H9 (cell line): ENCODE data around the gene TRAK1. TPM values are rescaled to one million over a fixed set of nuclear protein-coding genes. Genes with fewer than 3 reads are reported as not detected.

Experiments used
- DNase-seq: peaks from one replicate; pipeline ENCODE4 v3.0.0-alpha.2; 2017
- H2AFZ ChIP-seq: one replicate; pipeline ENCODE4 v1.6.1; 2013; ENCODE audit warnings: mild to moderate bottlenecking, low read length, control low read depth, moderate library complexity
- H2AK5ac ChIP-seq: 2 replicates; pipeline ENCODE4 v1.6.1; 2013; ENCODE audit warnings: low read length, control low read depth, mixed read lengths; ENCODE audit not compliant: insufficient read length
- H2BK120ac ChIP-seq: one replicate; pipeline ENCODE4 v1.6.1; 2013; ENCODE audit warnings: low read depth, mild to moderate bottlenecking, low read length, control low read depth, inconsistent platforms; ENCODE audit not compliant: poor library complexity, severe bottlenecking
- H2BK12ac ChIP-seq: 2 replicates; pipeline ENCODE4 v1.6.1; 2013; ENCODE audit warnings: low read length, control low read depth, mixed read lengths, low read depth; ENCODE audit not compliant: insufficient read length
- H2BK15ac ChIP-seq: 2 replicates; pipeline ENCODE4 v1.6.1; 2013; ENCODE audit warnings: low read depth, low read length, control low read depth
- H2BK20ac ChIP-seq: one replicate; pipeline ENCODE4 v1.6.1; 2013; ENCODE audit warnings: low read depth, mild to moderate bottlenecking, low read length, control low read depth, inconsistent platforms; ENCODE audit not compliant: poor library complexity, severe bottlenecking
- H2BK5ac ChIP-seq: 2 replicates; pipeline ENCODE4 v1.6.1; 2013; ENCODE audit warnings: low read length, control low read depth, mixed read lengths; ENCODE audit not compliant: insufficient read length
- H3K14ac ChIP-seq: 2 replicates; pipeline ENCODE4 v1.6.1; 2013; ENCODE audit warnings: low read length, control low read depth; ENCODE audit not compliant: insufficient read depth
- H3K18ac ChIP-seq: 2 replicates; pipeline ENCODE4 v1.6.1; 2013; ENCODE audit warnings: low read depth, mild to moderate bottlenecking, mixed read lengths, low read length, control low read depth; ENCODE audit not compliant: insufficient read length
- H3K23ac ChIP-seq: 2 replicates; pipeline ENCODE4 v1.6.1; 2013; ENCODE audit warnings: low read length, control low read depth, mixed read lengths, low read depth; ENCODE audit not compliant: insufficient read length
- H3K23me2 ChIP-seq: 2 replicates; pipeline ENCODE4 v1.6.1; 2013; ENCODE audit warnings: low read depth, mild to moderate bottlenecking, mixed read lengths, low read length, control low read depth; ENCODE audit not compliant: insufficient read length, poor library complexity, severe bottlenecking
- H3K27ac ChIP-seq: 2 replicates; pipeline ENCODE4 v1.5.1; 2013; ENCODE audit warnings: low read length, control low read depth, mixed read lengths, low read depth; ENCODE audit not compliant: insufficient read length
- H3K27me3 ChIP-seq: 2 replicates; pipeline ENCODE4 v1.6.1; 2013; ENCODE audit warnings: low read length, control low read depth, inconsistent platforms; ENCODE audit not compliant: insufficient read depth
- H3K4ac ChIP-seq: 2 replicates; pipeline ENCODE4 v1.6.1; 2013; ENCODE audit warnings: low read depth, mild to moderate bottlenecking, control low read depth, inconsistent platforms, low read length, moderate library complexity
- H3K4me1 ChIP-seq: 2 replicates; pipeline ENCODE4 v1.6.1; 2013; ENCODE audit warnings: low read length, control low read depth, inconsistent platforms; ENCODE audit not compliant: insufficient read depth
- H3K4me2 ChIP-seq: 2 replicates; pipeline ENCODE4 v1.6.1; 2013; ENCODE audit warnings: low read length, control low read depth, mixed read lengths; ENCODE audit not compliant: insufficient read length, insufficient read depth
- H3K56ac ChIP-seq: 2 replicates; pipeline ENCODE4 v1.6.1; 2013; ENCODE audit warnings: low read depth, mild to moderate bottlenecking, mixed read lengths, low read length, control low read depth; ENCODE audit not compliant: insufficient read length
- H3K79me1 ChIP-seq: 2 replicates; pipeline ENCODE4 v1.6.1; 2013; ENCODE audit warnings: low read depth, mild to moderate bottlenecking, moderate library complexity, low read length, control low read depth, inconsistent platforms; ENCODE audit not compliant: insufficient read depth, poor library complexity, severe bottlenecking
- H3K79me2 ChIP-seq: 2 replicates; pipeline ENCODE4 v1.6.1; 2013; ENCODE audit warnings: low read length, control low read depth, inconsistent platforms; ENCODE audit not compliant: insufficient read depth
- H3K9ac ChIP-seq: 2 replicates; pipeline ENCODE4 v1.6.1; 2013; ENCODE audit warnings: low read length, control low read depth, mixed read lengths; ENCODE audit not compliant: insufficient read length; ENCODE audit errors: extremely low read depth
- H3K9me3 ChIP-seq: one replicate; pipeline ENCODE4 v1.6.1; 2013; ENCODE audit warnings: low read depth, low read length, inconsistent platforms; ENCODE audit not compliant: control insufficient read depth
- H3T11ph ChIP-seq: one replicate; pipeline ENCODE4 v1.6.1; 2013; ENCODE audit warnings: mild to moderate bottlenecking, low read length, control low read depth, inconsistent platforms
- H4K20me1 ChIP-seq: one replicate; pipeline ENCODE4 v1.6.1; 2013; ENCODE audit not compliant: control insufficient read depth, insufficient read length, insufficient read depth
- H4K5ac ChIP-seq: 2 replicates; pipeline ENCODE4 v1.6.1; 2013; ENCODE audit warnings: low read depth, mild to moderate bottlenecking, mixed read lengths, low read length, control low read depth; ENCODE audit not compliant: insufficient read length
- H4K8ac ChIP-seq: replicated peaks from 2 replicates; pipeline ENCODE4 v1.6.1; 2013; ENCODE audit warnings: low read length, control low read depth, mixed read lengths, low read depth; ENCODE audit not compliant: insufficient read length
- H4K91ac ChIP-seq: 2 replicates; pipeline ENCODE4 v1.6.1; 2013; ENCODE audit warnings: low read depth, mild to moderate bottlenecking, moderate library complexity, mixed read lengths, low read length, control low read depth; ENCODE audit not compliant: insufficient read length
- H3K27ac Mint-ChIP-seq, 3 experiments: 2 replicates in 2 of 3; 3 replicates in 1 of 3; pipeline ENCODE4 v1.8.0; 2020 to 2021; ENCODE audit warnings: mixed read lengths in 3 of 3, mild to moderate bottlenecking in 1 of 3, moderate library complexity in 1 of 3
- H3K27me3 Mint-ChIP-seq: 2 replicates; pipeline ENCODE4 v1.8.0; 2021; ENCODE audit warnings: low read depth, mild to moderate bottlenecking, moderate library complexity, mixed read lengths
- H3K36me3 Mint-ChIP-seq, 3 experiments: 2 replicates in 2 of 3; 3 replicates in 1 of 3; pipeline ENCODE4 v1.8.0; 2020 to 2021; ENCODE audit warnings: low read depth in 3 of 3, mixed read lengths in 3 of 3; ENCODE audit not compliant: insufficient read depth in 1 of 3
- H3K4me1 Mint-ChIP-seq, 2 experiments: 2 replicates each; pipeline ENCODE4 v1.8.0; 2020; ENCODE audit warnings: mixed read lengths in 2 of 2
- H3K4me3 Mint-ChIP-seq, 2 experiments: 2 replicates in 1 of 2; 3 replicates in 1 of 2; pipeline ENCODE4 v1.8.0; 2020 to 2021; ENCODE audit warnings: mild to moderate bottlenecking in 2 of 2, mixed read lengths in 2 of 2, moderate library complexity in 1 of 2
- H3K9me3 Mint-ChIP-seq, 2 experiments: 2 replicates in 1 of 2; 3 replicates in 1 of 2; pipeline ENCODE4 v1.8.0; 2020; ENCODE audit warnings: mild to moderate bottlenecking in 2 of 2, mixed read lengths in 2 of 2, moderate library complexity in 1 of 2
- WGBS: extraction: QIAGEN DNeasy Blood & Tissue Kit; methylation state at CpG from one replicate; pipeline ENCODE4 v1.1.7; 2013; ENCODE audit warnings: missing lambda C conversion rate, low lambda C conversion rate, mixed read lengths; ENCODE audit not compliant: insufficient read length; ENCODE audit errors: extremely low coverage; 5-methylcytosine and 5-hydroxymethylcytosine counted together
- total RNA-seq: library from RNA; stranded (reverse); gene quantifications from 2 replicates; pipeline ENCODE4 v1.2.1, GENCODE V29; 2021
- TF ChIP-seq, protein P1 (sequence below): fragments of 200-600 bp; sonication (generic); conservative IDR thresholded peaks from 3 replicates; pipeline ENCODE4 v1.8.0; 2021; ENCODE audit warnings: antibody characterized with exemption, mild to moderate bottlenecking

TRAK1 gene
- total RNA-seq, 1 experiment from 2014 or later, result 34.2 TPM

DNA sequence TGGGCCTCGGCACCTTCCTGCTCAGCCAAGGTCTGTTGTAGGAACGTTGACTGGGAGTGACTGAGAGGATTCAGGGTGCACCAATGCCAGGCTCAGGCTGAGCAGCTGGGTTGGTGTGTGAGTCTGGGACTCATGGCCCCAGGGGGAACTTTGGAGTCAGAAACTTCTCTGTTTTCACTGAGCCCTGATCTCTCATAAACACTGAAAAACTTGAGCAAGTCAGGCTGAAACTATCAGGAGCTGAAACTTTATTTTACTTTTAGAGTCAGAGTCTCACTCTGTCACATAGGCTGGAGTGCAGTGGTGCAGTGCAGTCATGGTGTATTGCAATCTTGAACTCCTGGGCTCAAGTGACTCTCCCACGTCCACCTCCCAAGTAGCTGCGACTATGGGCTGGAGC, 3.0 kb downstream of the TRAK1 start:
- no peak overlapping the region for H2BK5ac ChIP-seq
- H2AK5ac ChIP-seq, result no peak overlapping the region
- peak overlapping the region; percentile 37 for H3K9ac ChIP-seq
- H2BK120ac ChIP-seq, result no peak overlapping the region
- no peak overlapping the region for H3T11ph ChIP-seq
- no peak overlapping the region for H2BK20ac ChIP-seq
- no peaks in the 10 kb centered on the region for H3K79me1 ChIP-seq
- H3K9me3 Mint-ChIP-seq, result peaks cover 3 to 11% of the 10 kb centered on the region in 2 experiments; a peak in 4 of 5 replicates
- H3K27ac ChIP-seq, result no peak overlapping the region
- H3K18ac ChIP-seq, result no peak overlapping the region
- H3K4me3 Mint-ChIP-seq, result no peak overlapping the region
- no peak overlapping the region for H4K8ac ChIP-seq
- H3K23me2 ChIP-seq, result no peaks in the 10 kb centered on the region
- no peak overlapping the region for H3K56ac ChIP-seq
- H3K4me1 ChIP-seq, result no peaks in the 10 kb centered on the region
- no peak overlapping the region for H2AFZ ChIP-seq
- TF ChIP-seq, protein P1, sequence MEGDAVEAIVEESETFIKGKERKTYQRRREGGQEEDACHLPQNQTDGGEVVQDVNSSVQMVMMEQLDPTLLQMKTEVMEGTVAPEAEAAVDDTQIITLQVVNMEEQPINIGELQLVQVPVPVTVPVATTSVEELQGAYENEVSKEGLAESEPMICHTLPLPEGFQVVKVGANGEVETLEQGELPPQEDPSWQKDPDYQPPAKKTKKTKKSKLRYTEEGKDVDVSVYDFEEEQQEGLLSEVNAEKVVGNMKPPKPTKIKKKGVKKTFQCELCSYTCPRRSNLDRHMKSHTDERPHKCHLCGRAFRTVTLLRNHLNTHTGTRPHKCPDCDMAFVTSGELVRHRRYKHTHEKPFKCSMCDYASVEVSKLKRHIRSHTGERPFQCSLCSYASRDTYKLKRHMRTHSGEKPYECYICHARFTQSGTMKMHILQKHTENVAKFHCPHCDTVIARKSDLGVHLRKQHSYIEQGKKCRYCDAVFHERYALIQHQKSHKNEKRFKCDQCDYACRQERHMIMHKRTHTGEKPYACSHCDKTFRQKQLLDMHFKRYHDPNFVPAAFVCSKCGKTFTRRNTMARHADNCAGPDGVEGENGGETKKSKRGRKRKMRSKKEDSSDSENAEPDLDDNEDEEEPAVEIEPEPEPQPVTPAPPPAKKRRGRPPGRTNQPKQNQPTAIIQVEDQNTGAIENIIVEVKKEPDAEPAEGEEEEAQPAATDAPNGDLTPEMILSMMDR, result no peak
- peak overlapping the region; percentile 67 for H2BK12ac ChIP-seq
- H4K5ac ChIP-seq, result no peak overlapping the region
- WGBS, result no CpG with 5 or more reads among the region's 4 CpGs
- H3K36me3 Mint-ChIP-seq, result peaks cover 19 to 28% (median 24%) of the 10 kb centered on the region in 3 experiments
- peaks cover 37 to 39% of the 10 kb centered on the region in 2 experiments for H3K4me1 Mint-ChIP-seq
- H3K27me3 ChIP-seq, result no peaks in the 10 kb centered on the region
- H4K91ac ChIP-seq, result no peak overlapping the region
- H3K27me3 Mint-ChIP-seq, result no peaks in the 10 kb centered on the region
- no peak overlapping the region for H3K14ac ChIP-seq
- no peak for DNase-seq
- peak overlapping the region in 1 of 3 experiments; percentile 75; a peak in 2 of 7 replicates for H3K27ac Mint-ChIP-seq
- H4K20me1 ChIP-seq, result no peaks in the 10 kb centered on the region
- H3K79me2 ChIP-seq, result no peaks in the 10 kb centered on the region
- no peak overlapping the region for H3K23ac ChIP-seq
- H2BK15ac ChIP-seq, result no peak overlapping the region; the same call in 1 of the 2 replicates
- no peak overlapping the region for H3K4me2 ChIP-seq
- H3K9me3 ChIP-seq, result no peaks in the 10 kb centered on the region
- H3K4ac ChIP-seq, result no peak overlapping the region
